ENCODE results near the gene SPEF2. TPM values are rescaled to one million over a fixed set of nuclear protein-coding genes. Genes with fewer than 3 reads are reported as not detected.
"Not testable (repeated sequence)": the region's sequence is repeated elsewhere in the genome, so short reads cannot be mapped to it uniquely, and the experiment has no call there.

The SPEF2 gene
- total and polyA plus RNA-seq, 8 donors = 1.5 to 25.4 (median 3.8) TPM

- H3K4me1 ChIP-seq = no peaks in the 10 kb centered on the region
- no peaks in the 10 kb centered on the region for H3K36me3 ChIP-seq
- intact Hi-C loops (cut with DNase I; ENCODE audit: low total_unique reads) = no loop called here
Observed at GRCh38 chr5:35835796-35836742, 218.4 kb downstream of the SPEF2 start.

GRCh38 chr5:35838370-35839042 is 220.8 kb downstream of the SPEF2 start:
- Histone ChIP-seq H3K27me3 (no peaks in the 10 kb centered on the region), H3K9me3 (no peaks in the 10 kb centered on the region), H3K4me1 (no peaks in the 10 kb centered on the region), H3K4me3 (no peak overlapping the region), H3K36me3 (no peaks in the 10 kb centered on the region), H3K27ac (no peak overlapping the region)
- 79 to 93% (median 89%) methylated on average over 5 of the region's 5 CpGs for WGBS, 5 donors
- DNase-seq = no peak
- TF ChIP-seq CTCF (IDR thresholded peaks at IDR 0.05) = no peak
- TF ChIP-seq POLR2A (IDR thresholded peaks at IDR 0.05) = no peak
- no peak for TF ChIP-seq POLR2AphosphoS5 (IDR thresholded peaks at IDR 0.05)
- no peak for TF ChIP-seq EP300 (IDR thresholded peaks at IDR 0.05)
- intact Hi-C loops (cut with DNase I; ENCODE audit: low total_unique reads) = no loop called here

More at GRCh38 chr5:35835796-35836742, 218.4 kb downstream of the SPEF2 start:
- no peak overlapping the region for H3K27ac ChIP-seq
- no peak for TF ChIP-seq CTCF (IDR thresholded peaks at IDR 0.05)
- TF ChIP-seq POLR2A (IDR thresholded peaks at IDR 0.05) = no peak
- no peak for TF ChIP-seq EP300 (IDR thresholded peaks at IDR 0.05)
- no peak for TF ChIP-seq POLR2AphosphoS5 (IDR thresholded peaks at IDR 0.05)
- 63 to 73% (median 68%) methylated on average over 7 of the region's 7 CpGs for WGBS, 5 donors
- H3K4me3 ChIP-seq = no peak overlapping the region
- H3K27me3 ChIP-seq = no peaks in the 10 kb centered on the region
- no peak for DNase-seq
- H3K9me3 ChIP-seq = no peaks in the 10 kb centered on the region

GRCh38 chr5:35842856-35843255 is 225.2 kb downstream of the SPEF2 start:
- H3K36me3 ChIP-seq = no peaks in the 10 kb centered on the region
- intact Hi-C loops (cut with DNase I; ENCODE audit: low total_unique reads) = no loop called here
- H3K4me3 ChIP-seq = no peak overlapping the region
- H3K27me3 ChIP-seq = no peaks in the 10 kb centered on the region
- peaks cover 3 to 19% (median 10%) of the 10 kb centered on the region in 4 donors for H3K9me3 ChIP-seq
- no peak for DNase-seq
- H3K27ac ChIP-seq = no peak overlapping the region
- H3K4me1 ChIP-seq = no peaks in the 10 kb centered on the region
- TF ChIP-seq POLR2A (IDR thresholded peaks at IDR 0.05) = no peak
- TF ChIP-seq POLR2AphosphoS5 (IDR thresholded peaks at IDR 0.05) = no peak
- TF ChIP-seq EP300 (IDR thresholded peaks at IDR 0.05) = no peak
- TF ChIP-seq CTCF (IDR thresholded peaks at IDR 0.05) = no peak

- intact Hi-C loops (cut with DNase I; ENCODE audit: low total_unique reads); DNase-seq: not testable (repeated sequence)
- 61 to 88% (median 80%) methylated on average over 2 of the region's 2 CpGs for WGBS, 5 donors
Observed at GRCh38 chr5:35845508-35845907, 227.8 kb downstream of the SPEF2 start.

More at GRCh38 chr5:35845508-35845907, 227.8 kb downstream of the SPEF2 start:
- H3K27me3 ChIP-seq, H3K27ac ChIP-seq, H3K4me3 ChIP-seq, H3K4me1 ChIP-seq, H3K36me3 ChIP-seq: not testable (repeated sequence)
- H3K9me3 ChIP-seq = peaks cover 3 to 19% (median 10%) of the 10 kb centered on the region in 4 donors
